ENCODE data around the gene PDLIM7.
"Not testable (repeated sequence)": the region's sequence is repeated elsewhere in the genome, so short reads cannot be mapped to it uniquely, and the experiment has no call there.

Gene PDLIM7

GRCh38 chr5:177490311-177490991, 7.0 kb downstream of the PDLIM7 start:
- no peak for DNase-seq

- DNase-seq, result no peak
These were observed 8.2 kb downstream of the PDLIM7 start for GRCh38 chr5:177489119-177489716.

GRCh38 chr5:177487975-177488374, 9.4 kb downstream of the PDLIM7 start:
- DNase-seq, result no peak

- no peak for DNase-seq
These were observed 10.3 kb downstream of the PDLIM7 start for GRCh38 chr5:177487144-177487543.

GRCh38 chr5:177486256-177486655, 11.1 kb downstream of the PDLIM7 start:
- no peak for DNase-seq

GRCh38 chr5:177485753-177486152, 11.7 kb downstream of the PDLIM7 start:
- not testable (repeated sequence) for DNase-seq

- DNase-seq, result no peak
These were observed 12.4 kb downstream of the PDLIM7 start for GRCh38 chr5:177484902-177485549.

DNA sequence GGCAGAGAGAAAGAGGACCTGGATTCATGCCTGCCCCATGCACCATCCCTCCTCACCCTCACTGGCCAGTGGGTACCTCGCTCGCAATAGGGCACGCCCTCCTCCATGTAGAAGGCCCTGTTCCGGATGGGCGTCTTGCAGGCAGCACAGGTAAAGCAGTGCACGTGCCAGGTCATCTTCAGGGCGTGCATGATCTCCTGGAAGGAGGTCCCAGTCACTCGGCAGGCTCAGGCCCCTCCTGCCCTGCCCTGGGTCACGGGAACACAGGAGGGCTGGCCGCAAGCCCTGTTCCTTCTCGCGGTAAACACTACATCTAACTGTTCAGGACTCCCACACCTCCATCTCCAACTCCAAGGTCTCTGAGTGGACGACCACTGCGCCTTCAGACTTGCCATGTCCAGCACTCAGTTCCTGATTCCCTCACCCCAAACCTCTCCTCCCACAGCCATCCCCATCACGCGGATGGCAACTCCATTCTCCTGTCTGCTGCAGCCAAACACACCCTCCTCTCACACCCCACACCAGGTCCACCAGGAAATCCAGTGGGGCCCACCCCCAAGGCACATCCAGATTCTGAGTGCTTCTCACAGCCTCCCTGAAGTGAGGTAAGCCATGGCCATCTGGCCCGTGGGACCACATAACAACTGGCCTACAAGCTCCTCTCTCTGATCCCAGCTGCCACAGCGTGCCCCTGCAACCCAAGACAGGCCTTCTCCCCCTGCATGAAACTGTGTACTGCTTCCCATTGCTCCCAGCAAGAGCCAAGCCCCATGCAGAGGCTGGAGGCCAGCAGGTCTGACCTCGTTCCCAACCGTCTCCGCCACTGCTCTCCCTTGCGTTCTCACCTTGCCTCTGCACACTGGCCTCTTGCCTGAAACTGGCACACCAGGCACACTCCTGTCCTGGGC, 13.2 kb downstream of the PDLIM7 start:
- DNase-seq, result no peak

DNA sequence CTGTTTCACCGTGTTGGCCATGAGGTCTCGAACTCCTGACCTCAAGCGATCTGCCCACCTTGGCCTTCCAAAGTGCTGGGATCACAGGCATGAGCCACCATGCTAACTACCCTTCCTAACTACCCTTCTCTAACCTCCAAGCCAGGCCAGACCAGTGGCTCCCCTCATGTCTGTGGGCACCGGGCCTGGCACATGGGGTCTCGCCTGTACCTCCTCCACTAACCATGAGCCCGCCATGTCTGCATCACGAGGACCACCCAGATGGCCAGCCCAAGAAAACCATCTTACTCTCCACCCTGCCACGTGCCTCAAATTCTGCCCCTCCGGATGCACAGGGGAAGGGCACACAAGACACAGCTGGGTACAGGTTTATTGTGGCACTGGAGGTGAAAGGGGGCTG, 14.4 kb downstream of the PDLIM7 start:
- DNase-seq, result no peak

- no peak for DNase-seq
These were observed 15.0 kb downstream of the PDLIM7 start for GRCh38 chr5:177482359-177482795.

DNA sequence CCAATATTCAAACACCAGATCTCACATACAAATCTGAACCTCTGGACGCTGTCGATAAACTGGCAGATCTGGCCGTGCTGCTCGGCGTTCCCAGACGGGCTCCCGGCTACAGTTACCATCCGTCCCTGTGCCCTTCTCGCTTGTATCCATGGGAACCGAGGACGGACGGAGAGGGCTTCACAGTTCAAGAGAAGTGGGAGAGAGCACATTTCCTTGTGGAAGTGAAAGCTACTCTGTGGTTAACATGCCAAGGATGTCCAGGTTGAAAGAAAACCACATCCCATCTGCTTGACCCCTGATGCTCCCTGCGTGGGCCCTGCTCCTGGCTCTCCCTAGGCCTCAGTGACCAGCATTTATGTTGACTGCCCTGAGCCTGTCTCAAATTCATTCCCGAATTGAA, 17.6 kb downstream of the PDLIM7 start:
- no peak for DNase-seq

DNA sequence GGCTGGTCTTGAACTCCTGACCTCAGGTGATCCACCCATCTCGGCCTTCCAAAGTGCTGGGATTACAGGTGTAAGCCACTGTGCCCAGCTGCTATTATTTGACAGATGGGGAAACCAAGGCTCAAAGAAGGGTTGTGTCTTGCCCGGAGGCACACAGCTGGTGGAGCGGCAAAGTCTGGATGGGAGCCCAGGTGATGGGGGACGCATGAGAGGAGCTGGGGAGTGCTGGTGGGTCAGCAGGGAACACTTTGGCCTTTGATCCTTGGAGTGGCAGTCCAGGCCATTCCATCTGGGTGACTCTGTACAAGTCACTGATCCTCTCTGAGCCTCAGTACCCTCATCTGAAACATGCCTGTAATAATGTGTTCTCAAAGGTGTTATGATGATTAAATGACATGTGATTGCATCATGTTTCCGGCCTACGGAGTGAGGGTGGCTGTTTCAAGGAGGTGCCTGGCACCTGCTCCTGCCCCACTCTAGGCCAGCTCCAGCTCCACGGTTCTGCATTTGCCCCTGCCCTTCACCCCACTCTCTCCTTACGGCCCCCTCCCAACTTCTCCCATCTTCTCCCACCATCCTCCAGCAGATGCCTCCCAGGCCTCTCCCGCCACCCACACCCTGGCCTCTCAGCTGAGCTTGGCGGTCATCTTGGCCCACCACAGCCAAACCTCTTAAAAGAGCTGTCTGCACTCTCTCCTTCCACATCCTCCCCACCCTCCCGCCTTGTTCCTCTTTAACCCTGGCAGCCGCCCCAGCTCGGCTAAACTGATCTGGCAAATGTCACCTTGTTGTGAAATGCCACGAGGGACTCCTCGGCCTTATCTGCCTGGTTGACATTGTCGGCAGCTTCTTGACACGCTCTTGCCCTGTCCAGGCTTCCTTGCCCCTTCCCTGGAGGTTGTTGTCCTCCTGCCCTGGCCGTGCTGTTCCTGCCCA, 18.4 kb downstream of the PDLIM7 start:
- DNase-seq, result peak; percentile 22

GRCh38 chr5:177477701-177478477, 19.5 kb downstream of the PDLIM7 start:
- no peak for DNase-seq

DNA sequence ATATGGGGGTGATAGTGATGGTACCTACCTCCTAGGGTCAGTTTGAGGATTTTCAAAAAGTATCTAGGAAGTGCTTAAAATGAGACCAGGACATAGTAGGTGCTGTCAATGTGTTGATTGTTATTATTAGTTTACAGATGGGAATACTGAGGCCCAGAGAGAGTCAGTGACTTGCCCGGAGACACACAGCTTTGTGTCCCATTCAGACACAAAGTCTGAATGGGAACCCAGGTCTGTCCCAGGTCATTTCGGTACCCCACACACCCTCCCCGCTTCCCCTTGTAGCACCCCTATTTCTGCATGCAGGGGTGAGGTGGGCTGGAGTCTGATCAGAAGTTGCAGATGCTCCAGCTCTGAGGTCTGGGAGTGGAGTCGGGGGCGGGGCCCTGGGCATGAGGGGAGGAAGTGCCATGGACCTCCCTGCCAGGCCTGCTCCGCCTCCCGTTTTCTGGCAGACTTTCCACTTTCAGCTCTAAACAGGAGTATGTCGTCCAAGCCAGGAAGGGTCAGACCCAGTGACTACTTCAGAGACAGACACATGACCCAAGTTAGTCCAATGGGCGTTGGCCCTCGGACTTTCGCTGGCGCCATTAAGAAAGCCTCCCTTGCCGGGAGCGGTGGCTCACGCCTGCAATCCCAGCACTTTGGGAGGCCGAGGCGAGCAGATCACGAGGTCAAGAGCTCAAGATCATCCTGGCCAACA, 20.7 kb downstream of the PDLIM7 start:
- DNase-seq, result no peak

- no peak for DNase-seq
These were observed 21.6 kb downstream of the PDLIM7 start for GRCh38 chr5:177475563-177476427.

- DNase-seq, result no peak
These were observed 22.4 kb downstream of the PDLIM7 start for GRCh38 chr5:177474846-177475562.

DNA sequence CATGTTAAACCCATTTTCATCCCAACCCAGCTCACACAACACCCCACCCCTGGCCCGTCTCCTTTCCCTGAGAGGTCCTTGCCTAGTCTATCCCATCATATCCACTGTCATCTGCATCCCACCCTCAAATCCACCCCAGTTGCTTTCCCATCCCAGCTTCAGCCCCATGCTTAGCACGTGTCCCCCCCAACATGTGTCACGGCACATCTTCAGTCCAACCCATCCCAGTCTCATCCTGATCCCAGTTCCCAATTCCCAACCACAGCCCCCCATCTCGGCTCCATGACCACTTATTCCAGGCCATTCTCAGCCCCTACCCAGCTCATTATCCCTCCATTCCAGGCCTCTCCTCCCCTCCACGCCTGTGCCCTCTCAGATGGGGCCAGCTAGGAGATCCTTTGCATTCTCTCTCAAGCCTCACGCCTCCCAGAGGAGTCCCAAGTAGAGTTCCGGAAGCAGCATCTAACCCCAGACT, 23.4 kb downstream of the PDLIM7 start:
- DNase-seq, result no peak

DNA sequence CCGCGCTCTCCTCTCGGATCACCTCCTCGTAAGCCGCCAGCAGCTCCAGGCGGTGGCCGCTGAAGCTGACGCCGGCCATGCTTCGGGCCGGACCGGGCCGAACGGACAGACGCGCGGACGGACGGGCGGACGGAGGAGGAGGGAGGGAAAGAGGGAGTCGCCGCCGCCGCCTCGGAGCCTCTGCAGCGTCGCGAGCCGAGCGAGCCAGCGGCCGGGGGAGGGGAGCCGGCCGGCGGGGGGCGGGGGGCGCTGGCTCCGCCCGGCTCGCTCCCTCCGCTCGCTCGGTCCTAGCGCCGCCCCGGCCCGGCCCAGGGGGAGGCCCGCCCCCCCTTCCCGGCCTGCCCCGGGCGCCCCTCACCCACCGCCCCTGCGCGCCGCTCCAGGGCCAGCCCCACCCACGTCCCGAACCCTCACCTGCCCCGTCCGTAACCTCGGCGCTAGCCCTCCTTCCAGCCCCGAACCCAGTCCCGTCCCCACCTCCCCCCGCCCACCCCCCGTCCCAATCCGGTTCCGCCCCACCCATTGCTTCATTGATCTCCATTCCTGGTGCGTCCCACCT, 23.9 kb downstream of the PDLIM7 start, which contains the start of gene DBN1:
Gene DBN1 (minus strand): TSS at position 192 of the 559 bp plus-strand sequence. CDS start 113 bp downstream, at position 79.
- DNase-seq, result no peak

All from activated naive CD4-positive, alpha-beta T cell treated with Interleukin-2 at 50 U/mL for 16 hours (primary cell).